Right lobe of liver (tissue), 4 donors: ENCODE measurements around the gene FBXO8.

Source experiments
- POLR2A ChIP-seq: fragments of 450-650 bp; IDR thresholded peaks from one replicate; pipeline ENCODE4 v1.6.1; 2017; ENCODE audit warnings: antibody characterized with exemption, mild to moderate bottlenecking
- TF ChIP-seq, protein P1 (sequence below), 4 donors: fragments of 200-600 bp in 3 of 4; fragments of 450-650 bp in 1 of 4; IDR thresholded peaks; one replicate each; pipeline versions ENCODE4 v1.5.1 to v1.8.0; 2016 to 2022; ENCODE audit warnings: antibody characterized with exemption in 4 of 4, mild to moderate bottlenecking in 2 of 4
- donor health status: DM: no; HTN: no; CAD: no.
- donor health status: DM: no; HTN: no; CAD: no.
- donor health status: DM: no; HTN: yes; CAD: no.

DNA sequence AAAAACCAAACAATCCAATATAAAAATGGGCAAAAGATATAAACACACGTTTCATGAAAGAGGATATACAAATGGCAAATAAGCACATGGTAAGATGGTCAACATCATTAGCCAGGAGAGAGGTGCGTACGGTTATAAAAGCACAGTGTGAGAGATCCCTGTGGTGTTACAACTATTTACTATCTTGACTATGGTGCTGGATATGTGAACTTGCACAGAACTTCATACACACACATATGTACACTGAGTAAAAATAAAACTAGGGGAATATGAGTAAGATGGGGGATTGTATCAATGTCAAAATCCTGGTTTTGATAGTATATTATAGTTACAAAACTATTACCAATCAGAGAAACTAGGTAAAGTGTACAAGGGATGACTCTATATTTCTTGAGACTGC lies 8.4 kb downstream of the FBXO8 start:
- no peak for TF ChIP-seq POLR2A
- TF ChIP-seq, protein P1, sequence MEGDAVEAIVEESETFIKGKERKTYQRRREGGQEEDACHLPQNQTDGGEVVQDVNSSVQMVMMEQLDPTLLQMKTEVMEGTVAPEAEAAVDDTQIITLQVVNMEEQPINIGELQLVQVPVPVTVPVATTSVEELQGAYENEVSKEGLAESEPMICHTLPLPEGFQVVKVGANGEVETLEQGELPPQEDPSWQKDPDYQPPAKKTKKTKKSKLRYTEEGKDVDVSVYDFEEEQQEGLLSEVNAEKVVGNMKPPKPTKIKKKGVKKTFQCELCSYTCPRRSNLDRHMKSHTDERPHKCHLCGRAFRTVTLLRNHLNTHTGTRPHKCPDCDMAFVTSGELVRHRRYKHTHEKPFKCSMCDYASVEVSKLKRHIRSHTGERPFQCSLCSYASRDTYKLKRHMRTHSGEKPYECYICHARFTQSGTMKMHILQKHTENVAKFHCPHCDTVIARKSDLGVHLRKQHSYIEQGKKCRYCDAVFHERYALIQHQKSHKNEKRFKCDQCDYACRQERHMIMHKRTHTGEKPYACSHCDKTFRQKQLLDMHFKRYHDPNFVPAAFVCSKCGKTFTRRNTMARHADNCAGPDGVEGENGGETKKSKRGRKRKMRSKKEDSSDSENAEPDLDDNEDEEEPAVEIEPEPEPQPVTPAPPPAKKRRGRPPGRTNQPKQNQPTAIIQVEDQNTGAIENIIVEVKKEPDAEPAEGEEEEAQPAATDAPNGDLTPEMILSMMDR (IDR thresholded peaks at IDR 0.05): no peak
